ENCODE results near the gene SOCS1. TPM values are rescaled to one million over a fixed set of nuclear protein-coding genes. Genes with fewer than 3 reads are reported as not detected.

SOCS1 gene
- total and polyA plus RNA-seq, 2 experiments from 2014 or later: 84.7 to 104 TPM

DNA sequence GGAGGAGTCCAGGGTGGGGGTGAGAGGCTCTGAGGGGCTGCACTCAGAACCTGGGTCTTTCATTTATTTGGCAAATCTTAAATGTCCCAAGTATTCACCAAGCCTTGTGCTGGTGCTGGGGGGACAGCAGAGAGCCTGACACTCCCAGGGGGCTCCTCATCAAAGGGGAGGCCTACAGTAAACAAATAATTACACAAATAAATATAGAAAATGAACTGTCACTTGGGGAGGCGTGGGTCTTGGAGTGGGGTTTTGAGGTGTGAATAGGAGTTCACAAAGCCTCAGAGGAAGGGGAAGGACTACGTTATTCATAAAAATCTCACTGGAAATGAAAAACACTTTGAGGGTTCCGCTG, 40.3 kb upstream of the SOCS1 start:
- no peak overlapping the region for H3K4me3 Mint-ChIP-seq
- Histone ChIP-seq H3K4me3 (no peak overlapping the region), H3K79me2 (replicated peaks; ENCODE audit: insufficient read depth) (no peaks in the 10 kb centered on the region), H3K36me3 (ENCODE audit: insufficient read depth) (no peaks in the 10 kb centered on the region), H3K27ac (ENCODE audit: low read depth) (no peak overlapping the region), H3K4me2 (no peak overlapping the region), H3K4me1 (ENCODE audit: insufficient read depth) (peaks cover 21% of the 10 kb centered on the region), H3F3A (replicated peaks; ENCODE audit: low read depth) (peaks cover 7% of the 10 kb centered on the region; the same call in 1 of the 2 replicates), H3K9me2 (ENCODE audit: insufficient read depth) (no peaks in the 10 kb centered on the region), H4K20me1 (replicated peaks; ENCODE audit: insufficient read depth) (no peaks in the 10 kb centered on the region), H3K27me3 (ENCODE audit: insufficient read depth) (no peaks in the 10 kb centered on the region), H2AFZ (peak overlapping the region; percentile 96; the same call in 1 of the 2 replicates)
- peaks cover 19% of the 10 kb centered on the region for H3K4me1 Mint-ChIP-seq
- DNase-seq (ENCODE audit: low spot score) (no peak), ATAC-seq (no peak)
- no peaks in the 10 kb centered on the region for H3K36me3 Mint-ChIP-seq (ENCODE audit: low read depth)
- H3K27ac Mint-ChIP-seq: 0 out of 2 replicates have a peak overlapping the region, but pooled peaks have one; percentile 23
- TF ChIP-seq ZNF331 (CRISPR knock-in tag; IDR thresholded peaks at IDR 0.05; ENCODE audit: low read depth): no peak
- no peak for TF ChIP-seq EZH2 (IDR thresholded peaks at IDR 0.05; ENCODE audit: low read depth, unreplicated experiment)
- no peaks in the 10 kb centered on the region for H3K9me3 Mint-ChIP-seq
- no peaks in the 10 kb centered on the region for H3K27me3 Mint-ChIP-seq (ENCODE audit: insufficient read depth, low read depth, poor library complexity)

DNA sequence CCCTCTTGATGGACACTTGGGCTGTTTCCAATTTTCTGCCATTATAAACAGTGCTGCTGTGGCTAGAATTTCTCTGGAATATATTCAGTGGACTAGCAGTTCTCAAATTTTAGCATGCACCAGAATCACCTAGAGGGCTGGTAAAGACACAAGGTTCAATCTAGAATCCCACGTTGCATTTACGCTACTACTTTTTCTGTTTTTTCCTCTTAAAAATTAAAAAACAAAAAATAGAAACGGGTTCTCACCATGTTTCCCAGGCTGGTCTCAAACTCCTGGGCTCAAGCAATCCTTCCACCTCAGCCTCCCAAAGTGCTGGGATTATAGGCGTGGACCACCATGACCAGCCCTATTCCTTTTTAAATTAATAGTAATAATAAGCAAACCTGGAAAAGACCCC, 39.7 kb upstream of the SOCS1 start:
- Mint-ChIP-seq H3K27ac (no peak overlapping the region), H3K4me3 (no peak overlapping the region), H3K9me3 (no peaks in the 10 kb centered on the region), H3K36me3 (ENCODE audit: low read depth) (no peaks in the 10 kb centered on the region), H3K4me1 (peaks cover 22% of the 10 kb centered on the region), H3K27me3 (ENCODE audit: insufficient read depth, low read depth, poor library complexity) (peaks cover under 1% of the 10 kb centered on the region)
- Histone ChIP-seq H3K4me1 (ENCODE audit: insufficient read depth) (peaks cover 21% of the 10 kb centered on the region), H3K27ac (ENCODE audit: low read depth) (no peak overlapping the region), H4K20me1 (replicated peaks; ENCODE audit: insufficient read depth) (no peaks in the 10 kb centered on the region), H3F3A (replicated peaks; ENCODE audit: low read depth) (peaks cover 7% of the 10 kb centered on the region; the same call in 1 of the 2 replicates), H3K9me2 (ENCODE audit: insufficient read depth) (no peaks in the 10 kb centered on the region), H2AFZ (peak overlapping the region; percentile 96; the same call in 1 of the 2 replicates), H3K4me3 (no peak overlapping the region), H3K27me3 (ENCODE audit: insufficient read depth) (no peaks in the 10 kb centered on the region), H3K36me3 (ENCODE audit: insufficient read depth) (no peaks in the 10 kb centered on the region), H3K79me2 (replicated peaks; ENCODE audit: insufficient read depth) (no peaks in the 10 kb centered on the region), H3K4me2 (no peak overlapping the region)
- DNase-seq (ENCODE audit: low spot score) (no peak), ATAC-seq (no peak)
- no peak for TF ChIP-seq ZNF331 (CRISPR knock-in tag; IDR thresholded peaks at IDR 0.05; ENCODE audit: low read depth)
- TF ChIP-seq STAT1 (IDR thresholded peaks at IDR 0.05; ENCODE audit: unreplicated experiment): no peak
- no peak for TF ChIP-seq NANOG (IDR thresholded peaks at IDR 0.05; ENCODE audit: borderline replicate concordance)
- TF ChIP-seq REST (IDR thresholded peaks at IDR 0.05; ENCODE audit: unreplicated experiment): no peak
- TF ChIP-seq POLR2AphosphoS5 (IDR thresholded peaks at IDR 0.05; ENCODE audit: low read depth): no peak
- TF ChIP-seq, protein P1, sequence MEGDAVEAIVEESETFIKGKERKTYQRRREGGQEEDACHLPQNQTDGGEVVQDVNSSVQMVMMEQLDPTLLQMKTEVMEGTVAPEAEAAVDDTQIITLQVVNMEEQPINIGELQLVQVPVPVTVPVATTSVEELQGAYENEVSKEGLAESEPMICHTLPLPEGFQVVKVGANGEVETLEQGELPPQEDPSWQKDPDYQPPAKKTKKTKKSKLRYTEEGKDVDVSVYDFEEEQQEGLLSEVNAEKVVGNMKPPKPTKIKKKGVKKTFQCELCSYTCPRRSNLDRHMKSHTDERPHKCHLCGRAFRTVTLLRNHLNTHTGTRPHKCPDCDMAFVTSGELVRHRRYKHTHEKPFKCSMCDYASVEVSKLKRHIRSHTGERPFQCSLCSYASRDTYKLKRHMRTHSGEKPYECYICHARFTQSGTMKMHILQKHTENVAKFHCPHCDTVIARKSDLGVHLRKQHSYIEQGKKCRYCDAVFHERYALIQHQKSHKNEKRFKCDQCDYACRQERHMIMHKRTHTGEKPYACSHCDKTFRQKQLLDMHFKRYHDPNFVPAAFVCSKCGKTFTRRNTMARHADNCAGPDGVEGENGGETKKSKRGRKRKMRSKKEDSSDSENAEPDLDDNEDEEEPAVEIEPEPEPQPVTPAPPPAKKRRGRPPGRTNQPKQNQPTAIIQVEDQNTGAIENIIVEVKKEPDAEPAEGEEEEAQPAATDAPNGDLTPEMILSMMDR (conservative IDR thresholded peaks at IDR 0.05; ENCODE audit: low read depth in 2 of 2): no peak
- no peak for TF ChIP-seq JUNB (IDR thresholded peaks at IDR 0.05; ENCODE audit: unreplicated experiment)
- TF ChIP-seq CREB1 (CRISPR knock-in tag; IDR thresholded peaks at IDR 0.05; ENCODE audit: low read depth): no peak
- no peak for TF ChIP-seq EZH2phosphoT487 (IDR thresholded peaks at IDR 0.05; ENCODE audit: unreplicated experiment)
- no peak for TF ChIP-seq ETS1 (IDR thresholded peaks at IDR 0.05)
